K562 (cell line): ENCODE data around the gene HCN1.

ENCODE experiments used
- FOXK1 ChIP-seq: sonication (generic); formaldehyde crosslinking; IDR thresholded peaks from 2 replicates; pipeline ENCODE4 v1.8.0; 2022; ENCODE audit warnings: missing genetic modification reagents, mild to moderate bottlenecking, borderline replicate concordance
- HMG20B ChIP-seq: fragments of 250-450 bp; sonication (Bioruptor Pico); IDR thresholded peaks from 2 replicates; pipeline ENCODE4 v1.5.0; 2021; ENCODE audit warnings: mild to moderate bottlenecking
- ZNF274 ChIP-seq: IDR thresholded peaks from 2 replicates; pipeline ENCODE4 v1.6.1; 2011; ENCODE audit warnings: low read depth, mild to moderate bottlenecking, low read length, moderate library complexity, borderline replicate concordance
- TF ChIP-seq, protein P1 (sequence below), 2 experiments: IDR thresholded peaks; 2 replicates each; pipeline ENCODE4 v1.6.1; 2012; ENCODE audit warnings: improper control_type of control experiment in 2 of 2, low read depth in 2 of 2, low read length in 2 of 2, borderline replicate concordance in 1 of 2

DNA sequence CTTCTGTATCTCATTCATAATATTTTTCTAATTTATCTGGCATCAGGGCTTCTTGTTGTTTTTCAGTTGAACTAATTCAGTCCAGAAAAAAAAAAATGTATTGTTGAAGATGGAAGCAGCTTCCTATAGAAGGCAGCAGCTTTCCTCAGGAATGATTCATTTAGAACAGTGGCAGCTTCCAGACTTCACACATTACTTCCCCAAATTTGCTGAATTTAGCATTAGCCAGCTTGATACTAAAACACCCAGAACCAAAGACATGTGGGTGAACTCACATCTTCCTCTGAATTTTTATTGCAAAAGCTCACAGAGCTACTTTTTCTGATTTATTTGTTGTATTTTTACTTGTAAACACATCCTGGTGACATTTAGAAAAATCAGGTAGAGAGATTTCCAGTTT lies 53.8 kb downstream of the HCN1 start:
- no peak for TF ChIP-seq ZNF274
- TF ChIP-seq, protein P1, sequence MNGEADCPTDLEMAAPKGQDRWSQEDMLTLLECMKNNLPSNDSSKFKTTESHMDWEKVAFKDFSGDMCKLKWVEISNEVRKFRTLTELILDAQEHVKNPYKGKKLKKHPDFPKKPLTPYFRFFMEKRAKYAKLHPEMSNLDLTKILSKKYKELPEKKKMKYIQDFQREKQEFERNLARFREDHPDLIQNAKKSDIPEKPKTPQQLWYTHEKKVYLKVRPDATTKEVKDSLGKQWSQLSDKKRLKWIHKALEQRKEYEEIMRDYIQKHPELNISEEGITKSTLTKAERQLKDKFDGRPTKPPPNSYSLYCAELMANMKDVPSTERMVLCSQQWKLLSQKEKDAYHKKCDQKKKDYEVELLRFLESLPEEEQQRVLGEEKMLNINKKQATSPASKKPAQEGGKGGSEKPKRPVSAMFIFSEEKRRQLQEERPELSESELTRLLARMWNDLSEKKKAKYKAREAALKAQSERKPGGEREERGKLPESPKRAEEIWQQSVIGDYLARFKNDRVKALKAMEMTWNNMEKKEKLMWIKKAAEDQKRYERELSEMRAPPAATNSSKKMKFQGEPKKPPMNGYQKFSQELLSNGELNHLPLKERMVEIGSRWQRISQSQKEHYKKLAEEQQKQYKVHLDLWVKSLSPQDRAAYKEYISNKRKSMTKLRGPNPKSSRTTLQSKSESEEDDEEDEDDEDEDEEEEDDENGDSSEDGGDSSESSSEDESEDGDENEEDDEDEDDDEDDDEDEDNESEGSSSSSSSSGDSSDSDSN (IDR thresholded peaks at IDR 0.05; ENCODE audit: borderline replicate concordance in 1 of 2, low read depth in 2 of 2, low read length in 2 of 2): no peak
- TF ChIP-seq HMG20B: no peak
- no peak for TF ChIP-seq FOXK1 (CRISPR knock-in tag)
